UCSD-AML1 (cell line): ENCODE results near the gene DNALI1.
"Not testable (repeated sequence)": the region's sequence is repeated elsewhere in the genome, so short reads cannot be mapped to it uniquely, and the experiment has no call there.

ENCODE experiments used
- DNase-seq: peaks from one replicate; lab custom pipeline; 2025; ENCODE audit not compliant: unreplicated experiment; lab: John Stamatoyannopoulos, UW

The DNALI1 gene

DNA sequence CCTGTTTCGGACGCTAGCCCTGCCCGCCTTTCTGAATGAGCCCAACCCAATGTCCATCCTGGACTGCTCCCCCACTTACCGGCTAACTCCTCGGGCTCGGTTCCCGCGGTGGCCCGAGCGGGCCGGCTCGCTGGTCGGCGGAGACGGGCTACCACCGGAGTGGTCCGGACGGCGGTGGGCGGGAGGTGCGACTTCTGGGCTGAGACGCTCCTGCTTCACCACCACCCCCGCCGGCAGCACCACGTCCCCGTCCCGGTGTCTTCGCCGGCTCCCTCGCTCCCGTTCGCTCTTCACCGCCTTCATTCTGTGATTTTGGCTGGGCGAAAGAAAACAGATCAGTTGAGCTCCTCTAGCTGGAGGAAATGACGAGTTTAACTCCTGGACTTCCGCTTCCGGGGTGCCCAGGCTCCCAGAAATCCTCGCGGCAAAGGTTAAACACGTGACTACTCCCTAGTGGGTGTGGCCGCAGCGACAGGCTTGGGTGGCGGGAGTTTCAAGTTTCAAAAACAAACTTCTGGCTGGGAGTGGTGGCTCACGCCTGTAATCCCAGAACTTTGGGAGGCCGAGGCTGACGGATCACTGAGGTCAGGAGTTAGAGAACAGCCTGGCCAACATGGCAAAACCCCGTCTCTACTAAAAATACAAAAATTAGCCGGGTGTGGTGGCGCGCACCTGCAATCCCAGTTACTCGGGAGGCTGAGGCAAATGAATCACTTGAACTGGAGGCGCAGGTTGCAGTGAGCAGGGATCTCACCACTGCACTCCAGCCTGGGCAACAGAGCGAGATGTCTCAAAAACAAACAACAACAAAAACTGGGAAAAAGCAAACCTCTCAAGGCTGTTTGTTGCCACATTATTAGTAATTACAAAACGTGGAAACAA is 2.6 kb upstream of the DNALI1 start, which contains the start of gene SNIP1:
SNIP1 (minus strand) TSS at position 367 of the 882 bp plus-strand sequence; CDS start at position 303, 64 bp downstream.
- peak; percentile 86 for DNase-seq

DNA sequence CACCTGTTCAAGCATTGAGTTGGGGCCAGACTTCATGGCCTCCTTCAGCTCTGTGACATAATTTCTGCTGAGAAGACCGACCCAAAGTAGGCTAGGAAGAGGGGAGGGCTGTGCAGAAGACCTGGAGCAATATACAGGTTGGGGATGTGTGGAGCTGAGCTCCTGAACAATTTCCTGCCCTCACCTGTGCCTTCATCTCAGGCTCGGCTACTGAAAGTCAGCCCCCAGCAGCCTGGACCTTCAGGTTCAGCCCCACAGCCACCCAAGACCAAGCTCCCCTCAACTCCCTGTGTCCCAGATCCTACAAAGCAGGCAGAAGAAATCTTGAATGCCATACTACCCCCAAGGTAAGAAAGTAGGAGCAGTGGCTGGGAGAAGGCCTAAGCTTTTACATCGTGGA is 662 bp downstream of the DNALI1 start:
- DNase-seq: no peak

DNA sequence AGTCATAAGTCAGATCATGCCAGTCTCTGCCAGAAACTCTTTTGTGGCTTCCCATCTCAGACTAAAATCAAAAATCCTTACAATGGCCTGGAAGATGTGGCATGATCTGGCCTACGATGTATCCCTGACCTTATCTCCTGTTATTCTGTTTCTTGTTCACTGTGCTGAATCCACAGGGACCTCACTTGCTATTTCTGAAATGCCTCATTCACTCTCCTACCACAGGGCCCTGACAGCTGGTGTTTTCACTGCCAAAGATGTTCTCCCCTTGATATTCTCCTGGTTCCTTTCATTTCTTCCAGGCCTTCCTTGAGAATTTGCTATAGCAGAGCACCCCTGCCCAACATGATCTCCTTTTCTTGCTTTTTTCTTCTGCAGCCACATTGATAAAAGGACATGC is 1.7 kb downstream of the DNALI1 start:
- no peak for DNase-seq

GRCh38 chr1:37559080-37559479 is 2.3 kb downstream of the DNALI1 start:
- DNase-seq: no peak

- DNase-seq: not testable (repeated sequence)
These were observed 3.2 kb downstream of the DNALI1 start for GRCh38 chr1:37559957-37560379.

DNA sequence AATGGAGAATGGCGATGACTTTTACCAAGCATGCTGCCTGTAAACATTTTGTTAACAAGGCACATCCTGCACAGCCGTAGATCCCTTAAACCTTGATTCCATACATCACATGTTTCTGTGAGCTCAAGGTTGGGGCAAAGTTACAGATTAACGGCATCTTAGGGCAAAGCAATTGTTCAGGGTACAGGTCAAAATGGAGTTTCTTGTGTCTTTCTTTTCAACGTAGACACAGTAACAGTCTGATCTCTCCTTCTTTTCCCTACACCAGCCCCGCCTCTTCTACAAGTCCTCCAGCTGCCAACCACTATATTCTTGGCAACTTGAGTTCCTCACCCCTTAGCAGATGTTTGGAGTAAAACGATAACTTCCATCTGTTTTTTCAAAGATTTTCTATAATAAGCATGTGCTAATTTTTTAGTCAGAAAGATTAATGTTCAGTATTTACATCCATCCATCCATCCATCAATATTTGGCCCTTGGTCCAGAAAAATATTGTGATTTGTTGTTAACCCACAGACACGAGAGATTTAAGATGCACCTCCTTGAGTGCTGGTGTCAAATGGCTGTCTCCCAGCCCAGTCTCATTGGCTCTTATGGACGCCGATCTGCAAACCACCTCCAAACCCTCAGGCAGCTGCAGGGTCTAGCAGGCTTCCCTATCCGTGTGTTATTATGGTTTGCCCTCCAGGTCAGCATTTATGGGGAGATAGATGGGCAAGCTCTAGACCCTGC is 3.8 kb downstream of the DNALI1 start:
- no peak for DNase-seq

DNA sequence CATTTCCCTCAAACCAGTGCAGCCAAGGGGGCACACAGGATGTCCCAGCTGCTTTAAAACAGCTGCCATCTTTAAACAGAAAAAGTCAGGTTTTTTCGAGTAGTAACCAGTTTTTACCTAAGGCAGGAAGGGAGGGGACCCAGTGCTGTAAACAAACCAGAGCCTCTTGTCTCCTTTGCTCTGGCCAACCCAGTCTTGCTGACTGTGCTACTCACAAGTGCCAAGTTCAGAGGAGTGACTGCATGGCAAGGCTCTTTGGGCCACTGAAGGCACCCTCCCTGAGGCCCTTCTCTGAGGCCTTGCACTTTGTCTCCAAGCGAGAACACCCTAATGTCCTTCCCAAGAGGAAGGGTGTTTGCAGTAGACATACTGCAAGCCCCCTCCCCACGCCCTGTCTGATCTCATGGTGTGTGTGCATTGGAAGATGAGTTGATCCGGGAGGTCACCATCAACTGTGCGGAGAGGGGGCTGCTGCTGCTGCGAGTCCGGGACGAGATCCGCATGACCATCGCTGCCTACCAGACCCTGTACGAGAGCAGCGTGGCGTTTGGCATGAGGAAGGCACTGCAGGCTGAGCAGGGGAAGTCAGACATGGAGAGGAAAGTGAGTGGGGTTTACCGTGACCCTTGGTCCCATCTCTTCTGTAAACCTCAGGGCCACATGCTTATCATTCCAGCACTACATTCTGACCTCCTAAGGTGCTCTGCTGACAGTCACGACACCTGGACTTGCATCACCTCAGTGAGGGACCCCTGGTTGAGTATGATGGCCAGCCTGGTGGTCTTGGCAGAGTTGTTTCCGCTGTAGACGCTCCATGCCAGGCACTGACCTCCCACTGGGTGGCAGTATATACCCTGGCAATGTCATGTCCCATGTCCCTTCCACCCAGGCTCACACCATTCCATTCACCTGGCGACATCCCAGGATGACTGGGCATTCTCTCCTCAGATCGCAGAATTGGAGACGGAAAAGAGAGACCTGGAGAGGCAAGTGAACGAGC is 4.7 kb downstream of the DNALI1 start:
- DNase-seq: peak; percentile 14

DNA sequence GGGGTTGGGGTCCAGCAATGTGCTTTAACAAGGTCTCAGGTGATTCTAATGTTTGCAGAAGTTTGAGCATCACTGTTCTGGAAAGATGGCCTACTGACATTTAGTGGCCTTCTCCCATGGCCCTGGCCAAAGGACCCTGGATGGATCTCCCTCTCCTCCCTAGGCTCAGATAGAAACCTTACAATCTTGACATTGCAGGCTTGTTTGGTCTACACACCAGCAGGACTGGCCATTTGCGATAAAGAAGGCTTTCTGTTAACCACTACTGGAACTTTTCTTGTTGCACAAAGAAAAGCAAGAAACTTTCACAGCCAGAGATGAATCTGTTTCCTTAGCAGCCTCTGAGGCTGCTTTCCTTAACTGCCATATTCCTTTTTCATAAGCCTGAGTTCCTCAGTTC is 6.2 kb downstream of the DNALI1 start:
- no peak for DNase-seq

DNA sequence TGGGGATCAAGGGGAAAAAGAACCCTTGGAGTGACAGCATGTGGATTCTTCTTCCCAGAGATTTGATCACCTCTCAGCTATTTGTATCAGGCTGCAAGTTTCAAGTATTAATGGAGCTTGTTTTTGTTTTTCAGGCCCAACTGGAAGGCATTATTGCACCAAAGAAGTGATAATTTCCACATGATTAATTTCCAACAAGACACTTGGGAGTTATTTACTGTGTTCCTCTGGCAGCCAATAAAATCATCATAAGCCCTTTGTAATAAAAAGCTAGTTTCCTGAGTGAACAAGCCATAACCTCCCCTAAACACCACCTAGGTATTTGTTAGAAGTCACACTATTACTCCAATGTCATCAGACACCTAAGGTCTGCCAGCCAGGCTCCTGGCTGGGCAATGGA is 8.2 kb downstream of the DNALI1 start:
- DNase-seq: no peak

- no peak for DNase-seq
These were observed 10.3 kb downstream of the DNALI1 start for GRCh38 chr1:37567023-37567422.

GRCh38 chr1:37570528-37571334 is 14.0 kb downstream of the DNALI1 start:
- no peak for DNase-seq

DNA sequence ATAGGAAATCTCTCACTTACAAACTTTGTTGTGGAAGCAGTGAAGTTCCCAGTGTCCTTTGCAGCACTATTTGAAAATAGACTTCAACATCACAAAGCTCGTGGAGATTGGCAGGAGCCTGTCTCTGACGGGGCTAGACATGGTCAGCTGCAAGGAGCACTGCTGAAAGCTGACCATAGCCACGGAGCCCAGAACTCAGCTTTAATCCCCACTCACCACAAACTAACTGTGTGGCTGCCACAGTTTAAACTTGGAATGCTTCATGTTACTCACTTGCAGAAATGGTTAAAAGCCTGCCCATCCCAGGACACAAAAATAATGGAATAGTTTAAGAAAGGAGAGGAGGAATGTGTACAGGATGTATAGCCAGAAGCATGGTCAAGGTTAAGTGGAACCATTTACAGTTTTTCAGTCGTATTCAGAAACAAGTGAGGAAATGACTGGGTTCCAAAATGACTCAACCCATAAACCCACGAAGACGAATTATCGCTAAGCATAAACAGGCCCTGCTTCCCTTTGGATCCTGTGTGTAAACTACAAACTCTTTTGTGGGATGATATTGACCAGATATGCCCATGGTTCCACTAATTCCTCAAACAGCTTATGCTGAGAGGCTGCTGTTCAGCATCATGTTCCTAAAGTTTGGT is 18.2 kb downstream of the DNALI1 start:
- no peak for DNase-seq

DNA sequence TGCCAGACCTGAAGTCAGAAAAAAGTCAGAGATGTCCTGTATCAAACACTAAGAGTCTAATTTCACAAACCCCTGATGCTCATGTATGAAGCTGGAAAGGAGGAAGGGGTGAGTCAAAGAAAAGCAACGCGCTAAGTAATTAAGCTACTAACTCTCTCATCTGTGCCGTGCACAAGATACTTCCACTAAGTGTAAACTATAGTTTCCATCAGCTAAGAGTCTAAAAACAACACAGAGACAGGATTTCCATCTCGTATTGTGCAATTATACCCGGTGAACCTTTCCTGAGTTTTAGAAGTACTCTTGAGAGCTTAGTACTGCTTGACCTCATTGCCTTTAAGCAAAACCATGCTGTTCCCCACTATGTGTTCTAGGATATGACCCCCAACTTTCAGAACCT is 19.0 kb downstream of the DNALI1 start:
- DNase-seq: no peak

DNA sequence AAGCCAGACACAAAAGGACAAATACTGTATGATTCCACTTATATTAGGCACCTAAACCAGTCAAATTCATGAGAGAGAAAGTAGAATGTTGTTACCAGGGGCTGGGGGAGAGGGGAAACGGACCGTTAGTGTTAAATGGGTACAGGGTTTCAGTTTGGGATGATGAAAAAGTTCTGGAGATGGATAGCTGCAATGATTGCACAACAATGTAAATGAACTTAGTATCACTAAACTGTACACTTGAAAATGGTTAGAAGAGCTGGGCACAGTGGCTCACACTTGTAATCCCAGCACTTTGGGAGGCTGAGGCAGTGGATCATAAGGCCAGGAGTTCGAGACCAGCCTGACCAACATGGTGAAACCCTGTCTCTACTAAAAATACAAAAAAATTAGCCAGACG is 27.8 kb downstream of the DNALI1 start:
- DNase-seq: not testable (repeated sequence)

DNA sequence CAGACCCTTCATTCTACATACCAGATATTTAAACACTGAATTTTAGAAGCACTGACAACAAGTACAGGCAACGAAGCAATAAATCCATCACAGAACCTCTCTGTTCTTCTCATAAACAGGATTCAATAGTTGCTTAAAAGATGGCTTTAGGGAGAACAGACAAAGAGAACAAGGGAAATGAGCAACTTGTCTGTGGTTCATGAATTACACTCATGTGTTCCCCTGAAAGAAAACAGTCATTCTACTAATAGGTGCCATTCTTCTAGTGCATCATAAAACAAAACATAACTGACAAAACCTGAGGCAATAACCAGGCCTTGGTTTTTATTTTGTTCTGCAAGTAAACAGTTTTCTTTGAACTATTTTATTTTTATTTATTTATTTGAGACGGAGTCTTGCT is 32.2 kb downstream of the DNALI1 start:
- DNase-seq: no peak

DNA sequence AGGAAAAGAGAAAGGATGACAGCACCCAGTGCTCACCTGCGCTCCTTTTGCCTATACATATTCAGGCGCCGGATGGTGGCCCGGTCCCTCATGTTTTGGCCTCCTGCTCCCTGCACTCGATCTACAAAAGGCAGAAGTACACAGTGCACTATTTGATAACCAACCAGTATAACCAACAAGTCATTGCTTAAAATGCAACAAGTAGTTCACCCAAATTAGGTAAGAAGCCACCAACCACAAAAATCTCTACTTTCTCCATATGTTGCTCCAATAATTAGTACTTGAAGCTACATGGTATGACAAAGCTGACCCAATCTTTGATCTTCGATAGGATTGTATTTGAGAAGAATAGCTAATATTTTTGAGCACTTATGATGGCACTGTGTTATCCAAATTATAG is 37.0 kb downstream of the DNALI1 start:
- no peak for DNase-seq

DNA sequence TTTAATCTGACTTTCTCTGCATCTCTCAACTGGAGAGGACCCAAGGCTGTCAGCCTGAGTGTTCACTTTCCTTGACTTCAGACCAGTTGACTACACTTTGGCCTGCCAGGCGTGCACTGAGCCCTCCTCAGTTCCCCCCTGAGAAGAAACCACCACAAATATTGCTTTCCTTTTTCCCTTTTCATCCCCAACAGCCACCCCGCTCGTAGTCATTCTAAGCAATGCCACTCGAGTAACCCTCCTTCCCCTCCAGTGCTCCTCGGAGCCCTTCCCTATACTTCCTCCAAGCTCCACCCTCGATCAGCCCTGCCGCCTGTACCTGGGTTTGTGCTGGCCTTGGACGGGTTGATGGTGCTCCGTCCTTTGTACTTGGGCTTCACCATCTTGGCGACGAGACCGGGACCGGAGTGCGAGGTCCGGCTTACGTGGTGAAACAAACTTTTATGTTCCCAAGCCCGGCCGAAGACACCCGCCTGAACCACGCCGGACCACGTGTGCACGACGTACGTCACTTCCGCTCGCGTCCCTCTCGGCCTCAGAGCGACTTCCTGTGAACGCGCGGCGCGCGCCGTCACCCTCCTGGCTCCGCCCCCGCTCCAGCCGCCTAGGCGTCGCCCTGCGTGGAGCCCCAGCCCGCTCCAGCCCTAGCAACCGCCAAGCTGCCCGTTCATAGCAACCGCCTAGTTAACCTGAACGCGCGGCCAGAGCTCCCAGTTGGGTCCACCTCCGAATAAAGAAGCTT is 38.9 kb downstream of the DNALI1 start, which contains the start of gene GNL2:
GNL2 (minus strand) TSS at position 498 of the 742 bp plus-strand sequence; CDS start at position 383, 115 bp downstream.
- DNase-seq: peak; percentile 95

- no peak for DNase-seq
These were observed 39.5 kb downstream of the DNALI1 start for GRCh38 chr1:37596182-37596667.

DNA sequence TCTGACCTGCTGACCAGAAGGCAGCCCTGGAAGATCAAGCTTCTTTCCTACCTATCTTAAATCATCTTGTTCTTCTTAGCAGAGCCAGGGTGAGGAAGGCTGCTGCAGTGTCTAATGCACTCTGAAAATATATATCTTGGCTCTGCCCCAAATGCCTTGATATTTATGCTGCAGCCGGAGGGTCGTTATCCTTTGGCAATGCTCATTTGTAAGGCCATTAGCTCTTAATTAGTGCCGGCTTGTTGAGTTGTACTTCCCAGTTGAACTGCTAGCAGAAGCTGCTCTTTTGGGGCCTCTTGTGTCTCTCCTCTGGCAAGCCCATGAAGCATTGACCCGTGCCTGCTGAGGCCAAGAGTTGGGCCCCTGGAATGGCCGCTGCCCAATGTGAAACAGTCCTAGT is 43.2 kb downstream of the DNALI1 start:
- DNase-seq: no peak
